Activated CD4-positive, alpha-beta T cell treated with anti-CD3 and anti-CD28 coated beads, Interleukin-2, amount 50 U/mL, for 16 hours (primary cell): ENCODE results near the gene HERPUD2.
"Not testable (repeated sequence)": the region's sequence is repeated elsewhere in the genome, so short reads cannot be mapped to it uniquely, and the experiment has no call there.

Source experiments
- DNase-seq: peaks from one replicate; pipeline ENCODE4 v3.0.0-alpha.2; 2020

Gene HERPUD2

DNA sequence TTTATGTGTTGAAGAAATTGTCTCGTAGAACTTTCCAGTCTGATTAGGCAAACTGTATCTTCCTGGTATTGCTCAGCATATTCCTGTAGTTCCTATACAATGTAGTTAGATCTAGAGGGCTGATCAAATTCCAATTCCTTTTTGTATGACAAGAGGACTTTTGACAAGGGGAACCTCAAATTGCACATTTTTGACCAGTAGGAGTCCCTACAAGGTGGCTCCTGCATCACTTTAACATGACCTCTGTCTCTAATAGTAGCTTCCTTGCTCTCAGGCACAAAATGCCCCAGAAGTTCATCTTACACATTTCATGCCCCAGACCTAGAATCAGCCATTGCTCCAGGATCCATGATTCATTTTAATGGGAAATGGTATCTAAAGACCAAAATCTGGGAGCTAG lies 18.7 kb downstream of the HERPUD2 start:
- no peak for DNase-seq

DNA sequence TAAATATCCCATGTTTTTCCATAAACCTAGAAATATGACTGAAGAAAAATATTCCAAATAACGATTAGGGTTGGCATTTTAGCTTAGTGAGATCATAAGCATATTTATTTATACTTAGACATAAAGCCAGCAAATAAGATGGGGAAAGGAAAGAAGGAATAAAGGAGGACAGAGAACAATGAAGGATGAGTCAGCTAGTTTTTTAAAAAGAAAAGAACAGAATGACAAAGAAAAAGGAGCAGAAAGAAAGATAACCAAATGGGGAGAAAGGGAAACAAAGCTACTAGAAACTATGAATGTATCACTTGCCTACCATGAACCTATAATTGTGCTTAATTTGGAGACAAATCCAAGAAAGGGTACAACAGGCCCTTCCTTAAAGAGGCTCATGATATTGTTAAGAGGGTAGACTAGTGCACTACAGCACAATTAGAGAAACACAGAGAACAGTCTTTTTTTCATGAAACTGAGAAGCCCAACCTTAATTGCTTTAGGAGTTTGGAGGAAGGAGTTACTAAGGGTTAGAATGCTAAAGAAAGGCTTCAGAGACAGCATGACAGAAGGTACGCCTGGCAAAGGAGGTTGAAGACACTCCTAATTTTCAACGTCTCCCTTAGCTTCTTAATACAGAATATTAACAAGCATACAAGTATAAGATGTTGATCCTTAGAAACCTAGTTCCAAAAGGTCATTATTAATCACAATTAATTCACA lies 23.9 kb downstream of the HERPUD2 start:
- no peak for DNase-seq

DNA sequence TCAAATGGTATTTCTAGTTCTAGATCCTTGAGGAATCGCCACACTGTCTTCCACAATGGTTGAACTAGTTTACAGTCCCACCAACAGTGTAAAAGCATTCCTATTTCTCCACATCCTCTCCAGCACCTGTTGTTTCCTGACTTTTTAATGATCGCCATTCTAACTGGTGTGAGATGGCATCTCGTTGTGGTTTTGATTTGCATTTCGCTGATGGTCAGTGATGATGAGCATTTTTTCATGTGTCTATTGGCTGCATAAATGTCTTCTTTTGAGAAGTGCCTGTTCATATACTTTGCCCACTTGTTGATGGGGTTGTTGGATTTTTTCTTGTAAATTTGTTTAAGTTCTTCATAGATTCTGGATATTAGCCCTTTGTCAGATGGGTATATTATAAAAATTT lies 34.5 kb downstream of the HERPUD2 start:
- not testable (repeated sequence) for DNase-seq

DNA sequence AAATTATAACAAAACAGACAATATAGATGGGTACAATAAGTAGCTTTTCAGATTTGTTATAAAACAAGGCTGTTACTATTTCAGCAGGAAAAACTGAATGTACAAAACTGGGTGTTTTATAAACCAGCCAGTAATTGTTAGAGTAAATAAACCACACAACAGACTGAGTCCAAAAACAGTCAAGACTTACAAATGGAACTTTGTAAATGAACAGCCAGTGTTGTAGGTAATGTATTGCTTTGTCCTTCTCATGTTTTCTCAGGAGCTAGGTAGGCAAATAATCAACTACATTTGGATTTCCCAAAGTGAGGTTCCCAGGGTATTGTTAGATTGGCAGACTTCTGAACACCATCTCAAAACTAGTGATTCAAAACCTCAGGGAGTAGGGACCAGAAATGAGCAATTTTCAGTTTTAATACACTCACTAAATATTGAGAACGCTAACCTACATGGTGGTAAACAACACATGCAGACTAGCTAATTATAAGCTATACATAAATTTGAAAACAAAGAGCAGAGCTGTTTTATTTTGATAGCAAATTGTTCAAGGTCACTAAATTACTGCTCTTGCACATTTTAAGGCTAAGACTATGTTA lies 36.2 kb downstream of the HERPUD2 start:
- peak; percentile 14 for DNase-seq

DNA sequence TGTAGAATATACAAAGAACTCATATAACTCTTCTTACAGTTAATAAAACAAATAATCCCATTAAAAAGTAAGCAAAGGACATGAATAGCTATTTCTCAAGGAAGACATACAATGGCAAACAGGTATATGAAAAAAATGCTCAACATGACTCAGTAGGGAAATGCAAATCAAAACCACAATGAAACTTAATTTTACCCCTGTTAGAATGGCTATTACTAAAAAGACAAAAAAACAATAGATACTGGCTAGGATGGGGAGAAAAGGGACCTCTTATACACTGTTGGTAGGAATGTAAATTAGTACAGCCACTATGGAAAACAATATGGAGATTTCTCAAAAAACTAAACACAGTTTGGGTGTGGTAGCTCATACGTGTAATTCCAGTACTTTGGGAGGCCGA lies 37.8 kb downstream of the HERPUD2 start:
- peak; percentile 29 for DNase-seq

DNA sequence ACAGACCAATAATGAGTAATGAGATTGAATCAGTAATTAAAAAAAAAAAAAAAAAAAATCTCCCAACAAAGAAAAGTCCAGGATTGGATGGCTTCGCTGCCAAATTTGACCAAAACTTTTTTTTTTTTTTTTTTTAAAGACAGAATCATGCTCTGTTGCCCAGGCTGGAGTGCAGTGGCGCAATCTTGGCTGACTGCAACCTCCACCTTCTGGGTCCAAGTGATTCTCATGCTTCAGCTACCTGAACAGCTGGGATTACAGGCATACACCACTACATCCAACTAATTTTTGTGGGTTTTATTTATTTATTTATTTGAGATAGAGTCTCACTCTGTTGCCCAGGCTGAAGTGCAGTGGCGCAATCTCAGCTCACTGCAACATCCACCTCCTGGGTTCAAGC lies 40.4 kb downstream of the HERPUD2 start:
- not testable (repeated sequence) for DNase-seq

DNA sequence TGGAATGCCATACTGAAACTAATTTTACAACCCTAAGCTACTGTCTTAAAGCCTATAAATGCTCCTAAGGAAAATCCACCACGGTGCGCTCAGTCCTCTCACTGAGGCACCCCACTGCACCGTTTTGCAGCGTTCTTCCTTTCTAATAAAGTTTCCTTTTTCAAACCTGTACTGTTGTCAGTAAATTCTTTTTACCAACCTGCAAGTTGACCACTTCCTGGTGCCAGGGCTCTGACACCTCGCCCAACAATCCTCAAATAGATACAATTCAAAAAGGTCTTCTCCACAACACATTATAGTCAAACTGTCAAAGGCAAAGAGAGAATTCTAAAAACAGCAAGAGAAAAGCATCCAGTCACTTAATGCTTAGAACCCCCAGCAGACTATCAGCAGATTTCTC lies 42.8 kb downstream of the HERPUD2 start:
- peak; percentile 8 for DNase-seq

DNA sequence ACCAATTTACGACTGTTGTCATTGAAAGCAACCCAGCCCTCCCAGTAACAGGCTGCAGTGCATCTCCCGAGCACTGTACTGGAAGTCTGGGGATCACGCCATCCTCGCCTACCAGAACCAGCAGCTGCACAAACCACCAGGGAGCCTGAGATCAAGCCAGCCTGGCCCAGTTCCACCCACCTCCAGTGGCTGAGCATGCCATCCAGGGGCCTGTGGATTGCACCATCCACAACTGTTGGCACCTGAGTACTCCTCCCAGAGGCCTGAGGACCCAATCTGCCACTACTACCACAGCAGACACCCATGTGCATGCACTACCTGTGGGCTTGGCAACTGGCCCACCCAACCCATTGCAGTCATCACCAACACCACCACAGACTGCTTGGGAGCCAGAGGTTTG lies 44.2 kb downstream of the HERPUD2 start:
- DNase-seq = no peak

DNA sequence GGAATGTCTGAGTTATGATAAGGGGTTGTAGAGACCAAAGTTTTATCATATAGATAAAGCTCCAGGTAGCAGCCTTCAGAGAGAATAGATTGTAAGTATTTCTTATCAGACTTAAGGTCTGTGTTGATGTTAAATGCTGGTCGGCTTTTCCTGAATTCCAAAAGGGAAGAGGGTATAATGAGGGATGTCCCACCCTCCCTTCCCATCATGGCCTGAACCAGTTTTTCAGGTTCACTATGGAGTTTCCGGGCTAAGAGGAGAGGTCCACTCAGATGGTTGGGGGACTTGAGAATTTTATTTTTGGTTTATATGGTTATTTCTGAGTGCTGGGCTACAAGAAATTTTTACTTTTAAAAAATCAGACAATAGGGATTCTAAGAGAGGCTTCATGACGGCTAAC lies 45.2 kb downstream of the HERPUD2 start:
- no peak for DNase-seq

DNA sequence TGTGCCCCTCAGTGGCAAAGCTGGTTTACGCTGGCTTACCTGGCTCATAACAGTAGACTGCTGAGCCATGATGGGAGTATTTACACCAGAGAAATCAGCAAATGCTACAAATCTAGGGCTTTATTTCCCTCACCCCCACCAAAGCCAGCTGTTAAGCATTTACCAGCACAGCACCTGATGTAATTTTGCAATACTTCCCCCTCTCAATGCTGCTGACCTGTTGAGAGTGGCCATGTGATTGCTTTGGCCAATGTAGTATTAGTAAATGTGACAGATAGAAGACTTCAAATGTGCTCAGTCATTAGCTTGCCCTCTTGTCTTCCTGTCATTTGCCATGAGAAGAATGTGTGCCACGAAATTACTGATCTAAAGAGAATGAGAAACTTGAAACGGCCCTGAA lies 46.6 kb downstream of the HERPUD2 start:
- no peak for DNase-seq

DNA sequence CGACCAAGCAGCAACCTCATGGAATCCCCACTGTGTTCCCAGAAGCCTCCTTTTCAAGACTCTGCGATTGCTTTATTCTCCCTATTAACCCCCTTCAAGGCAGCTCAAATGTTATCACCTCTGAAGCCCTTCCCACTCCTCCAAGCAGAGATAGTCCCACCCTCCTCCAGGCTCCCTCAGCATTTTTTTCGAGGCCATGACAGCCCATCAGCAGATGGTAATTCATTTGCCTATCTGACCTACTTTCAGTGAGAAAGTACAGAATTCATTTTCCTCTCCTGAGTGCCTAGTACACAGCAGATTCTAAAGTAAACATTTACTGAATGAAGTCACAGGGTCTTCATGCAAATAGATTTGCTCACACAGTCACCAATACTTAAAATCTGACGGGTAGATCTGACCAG lies 47.8 kb downstream of the HERPUD2 start:
- no peak for DNase-seq

DNA sequence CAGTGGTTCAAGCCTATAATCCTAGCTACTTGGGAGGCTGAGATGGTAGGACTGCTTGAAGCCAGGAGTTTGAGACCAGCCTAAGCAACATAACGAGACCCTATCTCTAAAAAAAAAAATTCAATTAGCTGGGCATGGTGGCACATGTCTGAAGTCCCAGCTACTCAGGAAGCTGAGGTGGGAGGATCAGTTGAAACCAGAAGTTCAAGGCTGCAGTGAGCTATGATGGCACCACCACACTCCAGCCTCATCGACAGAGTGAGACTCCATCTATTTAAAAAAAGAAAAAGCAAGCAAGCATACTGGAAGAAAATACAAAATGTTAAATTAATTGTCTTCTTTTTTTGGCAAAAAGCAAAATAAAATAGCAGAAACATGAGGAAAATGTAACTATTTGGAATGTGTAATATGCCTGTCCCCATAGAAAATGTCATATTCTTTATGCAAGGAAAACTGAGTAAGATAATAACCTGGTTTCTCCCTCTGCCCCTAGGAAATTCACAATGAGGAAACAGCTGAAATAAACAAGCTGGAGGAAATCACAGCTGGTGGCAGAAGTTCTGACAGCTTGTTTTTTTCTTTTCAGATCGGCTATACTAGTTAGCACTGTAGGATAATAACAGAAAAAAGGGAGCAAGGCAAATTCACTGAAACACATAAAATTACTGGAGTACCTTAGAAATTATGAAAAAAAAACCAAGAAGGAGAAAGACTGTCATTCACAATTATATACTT lies 48.5 kb downstream of the HERPUD2 start:
- no peak for DNase-seq

DNA sequence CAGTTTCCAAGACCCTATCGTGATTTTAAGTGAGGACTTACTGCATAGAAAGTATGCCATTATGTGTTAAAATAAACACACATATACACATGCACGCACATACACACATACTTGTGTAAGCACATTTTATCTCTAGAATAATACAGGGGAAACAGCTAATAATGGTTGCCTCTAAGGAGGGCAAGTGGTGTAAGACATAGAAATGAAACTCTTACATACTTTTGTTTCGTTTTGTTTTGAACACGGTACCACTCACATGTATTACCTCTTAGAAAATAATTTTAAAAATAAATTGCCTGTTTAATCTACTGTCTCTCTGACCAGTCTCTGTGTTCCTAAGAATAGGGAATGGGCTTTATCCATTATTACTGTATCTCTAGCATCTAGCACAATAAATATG lies 49.2 kb downstream of the HERPUD2 start:
- no peak for DNase-seq

DNA sequence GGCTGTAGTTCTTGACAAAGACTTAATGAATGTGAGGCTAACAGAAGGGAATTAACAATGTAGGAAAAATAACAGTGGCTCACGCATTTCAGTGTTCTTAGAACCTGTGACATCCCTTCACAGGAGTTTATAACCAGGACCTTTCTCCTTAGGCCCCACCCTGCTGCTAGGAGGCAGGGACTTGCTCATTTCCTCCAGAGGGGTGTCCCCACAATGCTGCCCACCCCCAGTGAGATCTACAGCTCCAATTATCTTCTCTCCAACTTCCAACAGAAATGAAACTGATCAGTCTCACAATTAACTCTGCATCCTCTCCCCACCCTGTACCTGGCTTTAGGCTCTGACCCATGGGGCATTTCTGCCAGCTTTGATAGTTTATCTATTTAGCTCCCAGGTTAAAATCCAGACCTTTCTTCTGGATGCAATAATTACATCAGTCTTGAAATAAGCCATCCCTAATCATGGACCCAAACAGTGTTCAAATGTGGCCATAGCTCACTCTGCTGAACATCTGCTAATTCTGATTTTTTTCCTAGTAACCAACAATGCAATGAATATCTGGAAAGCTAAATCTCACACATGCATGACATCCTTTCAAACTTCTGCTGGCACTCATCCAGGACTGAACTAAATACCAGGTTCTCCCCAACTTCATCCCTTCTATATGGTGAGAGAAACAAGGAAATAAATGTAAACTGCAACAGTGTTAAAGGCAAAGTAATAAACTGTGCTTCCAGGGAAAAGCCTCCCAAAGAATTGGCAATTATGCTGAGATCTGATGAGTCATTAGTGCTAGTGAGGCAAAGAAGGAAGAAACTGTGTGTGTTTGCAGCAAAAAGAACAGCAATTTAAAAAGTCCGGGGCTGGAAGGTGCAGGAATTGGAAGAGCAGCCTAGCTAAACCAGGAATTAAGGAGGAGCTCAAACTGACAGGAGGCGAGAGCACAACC lies 64.6 kb downstream of the HERPUD2 start:
- no peak for DNase-seq

DNA sequence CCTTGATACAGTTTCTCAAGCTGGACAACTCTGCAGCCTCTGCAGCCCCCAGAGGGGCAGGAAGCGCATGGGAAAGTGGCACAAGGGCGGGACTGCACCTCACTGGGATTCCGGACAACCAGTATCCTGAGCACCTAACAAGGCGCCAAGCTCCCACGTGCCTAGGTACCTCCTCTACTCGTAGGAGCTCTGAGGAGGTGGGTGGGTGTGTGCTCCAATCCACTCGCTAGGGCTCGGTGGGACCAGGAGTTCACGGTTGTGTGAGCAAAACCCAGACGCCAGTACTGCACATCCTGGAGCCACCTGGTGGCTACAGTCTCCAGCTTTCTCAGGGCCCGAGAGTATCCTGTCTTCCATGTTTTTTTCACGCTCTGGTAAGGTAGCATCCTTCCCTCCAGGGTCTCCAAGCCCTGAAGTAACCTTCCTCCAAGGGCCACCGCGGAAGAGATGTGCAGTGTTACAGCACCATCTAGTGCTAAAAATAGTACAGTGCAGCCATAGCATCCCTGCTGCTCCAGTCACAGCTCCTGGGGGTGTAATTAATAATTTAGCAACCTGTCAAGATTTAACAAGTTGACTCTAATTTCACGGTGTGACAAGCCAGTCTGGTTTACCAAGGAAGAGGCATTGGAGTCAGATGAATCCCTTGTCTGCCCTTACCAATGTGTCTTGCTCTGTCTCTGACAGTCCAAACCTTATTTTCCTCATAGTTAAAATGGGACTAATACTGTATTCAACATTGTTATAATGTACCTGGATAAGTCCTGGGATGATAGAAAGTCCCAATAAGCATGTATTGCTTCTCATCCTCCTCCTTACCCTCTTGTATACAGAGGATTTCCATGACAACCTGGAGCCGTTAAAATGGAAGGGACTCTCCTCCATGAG lies 70.4 kb downstream of the HERPUD2 start:
- peak; percentile 48 for DNase-seq

DNA sequence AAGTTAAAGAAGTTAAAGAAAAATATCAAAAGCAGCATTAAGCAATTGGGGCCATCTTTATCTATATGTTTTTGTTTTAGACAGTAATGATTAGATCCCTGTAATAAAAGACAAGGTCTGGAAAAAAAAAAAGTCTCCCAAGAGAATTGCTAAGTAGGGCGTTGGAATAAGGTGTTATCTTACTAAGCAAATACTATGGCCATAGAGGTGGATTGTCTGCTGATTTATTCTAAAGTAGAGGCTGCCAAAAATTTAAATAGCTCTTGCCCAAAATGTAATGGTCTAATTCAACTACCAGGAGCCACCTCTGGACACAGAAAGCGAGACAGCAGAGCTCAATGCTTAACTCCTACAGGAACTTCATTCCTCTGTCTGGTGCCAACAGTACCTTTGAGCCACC lies 71.6 kb downstream of the HERPUD2 start:
- no peak for DNase-seq

DNA sequence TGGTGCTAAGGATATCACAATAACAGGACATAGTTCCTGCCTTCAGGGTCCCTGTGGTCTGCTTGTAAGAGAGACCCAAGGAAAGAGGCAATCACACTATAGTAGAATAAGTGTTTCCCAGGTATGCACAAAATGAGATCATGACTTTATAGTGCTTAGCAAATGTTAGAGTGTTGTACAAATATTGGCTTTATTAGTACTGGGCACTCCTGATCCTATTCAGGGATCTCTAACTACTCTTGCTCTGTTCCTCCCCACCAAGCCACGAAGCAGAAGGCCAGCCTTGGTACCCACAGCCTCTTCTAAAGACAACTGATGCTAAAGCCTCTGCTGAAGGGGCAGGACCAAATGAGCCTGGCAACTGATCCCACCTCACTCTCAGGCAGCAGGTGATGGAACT lies 75.1 kb downstream of the HERPUD2 start:
- DNase-seq = no peak

DNA sequence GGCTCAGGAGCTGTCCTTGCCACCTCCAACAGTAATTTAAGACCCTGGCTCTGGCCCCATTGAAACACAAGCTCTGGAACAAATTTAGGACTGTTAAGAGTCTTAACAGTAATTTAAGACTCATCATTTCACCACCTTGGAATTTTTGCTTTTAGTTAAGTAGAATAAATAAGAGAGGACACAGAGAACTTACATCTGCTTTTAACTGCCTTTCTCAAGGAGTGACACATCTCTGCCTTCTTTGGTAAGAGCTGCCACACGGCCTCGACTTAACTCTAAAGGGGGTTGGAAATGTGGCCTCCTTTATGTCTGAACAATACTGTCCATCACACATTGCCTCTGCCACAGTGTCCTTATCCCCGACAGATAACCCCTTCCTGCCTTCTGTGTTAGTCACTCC lies 77.9 kb downstream of the HERPUD2 start:
- DNase-seq = no peak

DNA sequence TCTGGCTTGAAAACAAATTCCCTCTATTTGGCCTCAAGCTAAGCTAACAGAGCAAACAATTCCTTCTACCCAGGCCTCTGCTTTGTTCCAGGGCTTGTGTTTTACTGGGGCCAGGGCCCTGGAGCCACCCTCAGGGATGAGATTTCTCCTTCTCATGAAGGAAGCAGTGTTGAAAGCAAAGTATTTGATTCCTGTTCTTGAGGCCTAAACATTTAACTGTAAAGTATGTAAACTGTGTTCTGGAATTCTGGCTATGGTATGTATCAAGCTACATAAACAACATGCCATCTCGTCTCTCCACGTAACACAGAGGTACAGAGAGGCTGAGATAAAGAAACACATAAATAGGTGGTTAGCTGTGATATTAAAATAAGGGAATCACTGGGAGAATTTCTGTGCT lies 81.8 kb downstream of the HERPUD2 start:
- no peak for DNase-seq

DNA sequence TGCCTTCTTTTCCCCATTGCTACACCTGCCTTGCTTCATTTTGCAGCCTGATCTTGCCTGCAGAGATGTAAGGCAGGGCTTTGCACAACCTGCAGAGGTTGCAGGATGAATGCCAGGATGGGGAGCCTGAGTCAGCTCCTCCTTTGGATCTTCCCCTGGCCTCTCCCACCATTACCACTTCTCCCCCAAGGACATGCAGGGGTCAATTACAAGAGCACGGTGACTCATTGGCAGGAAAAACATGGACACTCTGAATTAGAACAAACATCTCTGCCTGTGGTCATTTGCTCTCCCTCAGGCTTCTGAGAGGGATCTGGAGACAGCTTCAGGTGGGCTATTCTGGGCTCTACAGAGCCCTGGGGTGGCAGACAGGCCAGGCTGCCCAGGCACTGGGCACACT lies 89.2 kb downstream of the HERPUD2 start:
- no peak for DNase-seq

DNA sequence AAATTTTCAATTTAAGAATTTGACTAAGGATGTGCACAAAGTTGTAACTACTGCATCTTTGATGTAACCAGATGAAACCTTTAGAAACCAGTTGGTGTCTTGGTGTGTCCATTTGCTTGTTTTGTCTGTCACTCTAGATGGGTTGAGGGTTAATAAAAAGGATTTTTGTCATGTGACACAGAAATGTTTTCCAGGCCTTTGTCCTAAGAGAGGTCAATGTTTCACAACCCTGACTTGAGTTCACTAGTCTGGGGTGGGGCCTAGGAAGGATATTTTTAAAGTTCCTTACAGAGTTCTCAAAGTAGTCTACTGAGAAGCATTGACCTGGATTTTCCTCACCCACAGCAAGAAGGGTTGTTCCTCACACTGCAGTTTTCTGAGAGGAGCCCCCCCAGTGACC lies 90.3 kb downstream of the HERPUD2 start:
- no peak for DNase-seq

DNA sequence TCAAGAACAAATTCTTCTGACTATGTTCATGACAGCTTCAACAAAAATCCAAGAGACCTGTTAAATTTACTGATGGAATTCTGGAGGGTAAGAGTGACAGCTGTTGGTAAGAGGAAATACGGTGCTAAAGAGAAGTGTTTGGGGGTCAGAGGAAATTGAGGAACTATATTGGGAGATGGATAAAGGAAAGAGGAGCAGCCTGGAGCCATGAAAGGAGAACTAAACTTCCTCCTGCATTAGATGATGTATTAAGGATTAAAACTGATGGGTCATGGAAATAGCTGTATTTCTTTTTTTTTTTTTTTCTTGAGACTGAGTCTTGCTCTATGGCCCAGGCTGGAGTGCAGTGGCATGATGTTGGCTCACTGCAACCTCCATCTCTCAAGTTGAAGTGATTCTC lies 95.3 kb downstream of the HERPUD2 start:
- DNase-seq = no peak
